ENCODE data around the gene NEURL1. TPM values are rescaled to one million over a fixed set of nuclear protein-coding genes. Genes with fewer than 3 reads are reported as not detected.

The NEURL1 gene
- total and polyA plus RNA-seq, 10 of the 15 experiments (the other 5 are each of a cell fraction or from before 2014, with no cell fraction given) = 0.02 to 0.05 (median 0.05) TPM; not detected in 6

- no peaks in the 10 kb centered on the region for H3K9me3 ChIP-seq (replicated peaks; ENCODE audit: control insufficient read depth, insufficient read depth, low read length)
- WGBS (ENCODE audit: insufficient coverage, insufficient replicate concordance, low lambda C conversion rate, missing lambda C conversion rate) = 43% methylated on average over 2 of the region's 2 CpGs
- FAIRE-seq (no peak), DNase-seq (ENCODE audit: low read depth, low spot score) (no peak), ATAC-seq (no peak)
- no peak for TF ChIP-seq POU2F2 (IDR thresholded peaks at IDR 0.05; ENCODE audit: borderline replicate concordance, low read depth, low read length)
- TF ChIP-seq IRF5 (IDR thresholded peaks at IDR 0.05; ENCODE audit: borderline replicate concordance) = no peak
- TF ChIP-seq IKZF1 (conservative IDR thresholded peaks at IDR 0.05) = no peak
- TF ChIP-seq ZNF622 (IDR thresholded peaks at IDR 0.05) = no peak
- TF ChIP-seq E2F8 (IDR thresholded peaks at IDR 0.05; ENCODE audit: low read depth, partially characterized antibody) = no peak
- TF ChIP-seq ZNF384 (IDR thresholded peaks at IDR 0.05; ENCODE audit: borderline replicate concordance, low read depth, low read length) = no peak
- TF ChIP-seq MEF2B (IDR thresholded peaks at IDR 0.05; ENCODE audit: partially characterized antibody, poor library complexity, severe bottlenecking) = no peak
- no peak for TF ChIP-seq USF2 (IDR thresholded peaks at IDR 0.05; ENCODE audit: borderline replicate concordance, low read depth, low read length)
- TF ChIP-seq ZNF24 (IDR thresholded peaks at IDR 0.05) = no peak
- TF ChIP-seq ZSCAN29 (IDR thresholded peaks at IDR 0.05) = no peak
- TF ChIP-seq CHD4 (IDR thresholded peaks at IDR 0.05) = no peak
- TF ChIP-seq EED (IDR thresholded peaks at IDR 0.05; ENCODE audit: low read depth) = no peak
- TF ChIP-seq CTCF (IDR thresholded peaks at IDR 0.05 in 2 of 3, conservative IDR thresholded peaks at IDR 0.05 in 1 of 3; ENCODE audit: control insufficient read depth in 2 of 3, extremely low read depth in 1 of 3, insufficient read depth in 1 of 3, low read depth in 3 of 3, low read length in 3 of 3) = no peak
- TF ChIP-seq TCF12 (IDR thresholded peaks at IDR 0.05; ENCODE audit: low read depth, low read length) = no peak
- H3K27me3 ChIP-seq (replicated peaks in 1 of 2; ENCODE audit: control insufficient read depth in 2 of 2, insufficient read depth in 2 of 2, low read length in 1 of 2) = no peaks in the 10 kb centered on the region
- H3K4me3 ChIP-seq = no peak overlapping the region
- H3K9ac ChIP-seq (ENCODE audit: control insufficient read depth, insufficient read depth, low read length) = no peak overlapping the region
- no peak overlapping the region for H3K27ac ChIP-seq (ENCODE audit: control insufficient read depth, insufficient read depth)
- intact Hi-C loops (cut with micrococcal nuclease; ENCODE audit: unreplicated experiment) (no loop called here), in situ Hi-C loops (cut with MboI) (no loop called here)
- H3K4me2 ChIP-seq (ENCODE audit: control insufficient read depth, insufficient read depth) = no peak overlapping the region
- no peaks in the 10 kb centered on the region for H3K4me1 ChIP-seq (ENCODE audit: control insufficient read depth, insufficient read depth, low read length)
- POLR2A ChIA-PET = no interaction called here
- SMC1A ChIA-PET (ENCODE audit: uncharacterized antibody, unreplicated experiment) = interaction anchor here (1.2 kb wide), 1 partner anchor 72 kb away, joined by 3 read pairs; no protein-coding TSS in a partner anchor
- no TSS peak for BruUV-seq (replicated peaks)
- peaks cover 17 to 37% of the 10 kb centered on the region in 2 experiments; a peak in 3 of 4 replicates for H3K36me3 ChIP-seq (ENCODE audit: control insufficient read depth in 2 of 2, insufficient read depth in 2 of 2, low read length in 1 of 2)
- H2AFZ ChIP-seq (ENCODE audit: control insufficient read depth, low read depth, low read length) = no peak overlapping the region
- H4K20me1 ChIP-seq (ENCODE audit: control insufficient read depth, insufficient read depth) = no peaks in the 10 kb centered on the region
- CTCF ChIA-PET = interaction anchor here (0.6 to 3.9 kb wide), 2 partner anchors 36 to 74 kb away, joined by 3 to 36 read pairs; no protein-coding TSS in a partner anchor
- no peaks in the 10 kb centered on the region for H3K79me2 ChIP-seq (ENCODE audit: control insufficient read depth, insufficient read depth, low read length)
- RAD21 ChIA-PET (ENCODE audit: unreplicated experiment) = interaction anchor here (0.6 kb wide), 1 partner anchor 114 kb away, joined by 4 read pairs; no protein-coding TSS in a partner anchor
Measured at GRCh38 chr10:103613616-103614015, 120.1 kb downstream of the NEURL1 start.

Measured in GM12878 (cell line).